ENCODE data around the gene TNFRSF11A. TPM values are rescaled to one million over a fixed set of nuclear protein-coding genes. Genes with fewer than 3 reads are reported as not detected.

Gene TNFRSF11A
- total RNA-seq, 1 donor = 1.1 TPM

- no peak overlapping the region for H3K4me3 ChIP-seq (ENCODE audit: low read depth, low read length)
- no peak for TF ChIP-seq CTCF (IDR thresholded peaks at IDR 0.05; ENCODE audit: insufficient read depth, low read length)
- no peak for DNase-seq (ENCODE audit: low read depth)
Measured at GRCh38 chr18:62394006-62394763, 69.1 kb downstream of the TNFRSF11A start.

GRCh38 chr18:62396381-62396780 is 71.3 kb downstream of the TNFRSF11A start:
- no peak for DNase-seq (ENCODE audit: low read depth)
- no peak for TF ChIP-seq CTCF (IDR thresholded peaks at IDR 0.05; ENCODE audit: insufficient read depth, low read length)
- no peak overlapping the region for H3K4me3 ChIP-seq (ENCODE audit: low read depth, low read length)

- no peak for DNase-seq (ENCODE audit: low read depth)
- H3K4me3 ChIP-seq (ENCODE audit: low read depth, low read length) = no peak overlapping the region
- no peak for TF ChIP-seq CTCF (IDR thresholded peaks at IDR 0.05; ENCODE audit: insufficient read depth, low read length)
Measured at GRCh38 chr18:62396967-62397366, 71.9 kb downstream of the TNFRSF11A start.

- no peak overlapping the region for H3K4me3 ChIP-seq (ENCODE audit: low read depth, low read length)
- DNase-seq (ENCODE audit: low read depth) = no peak
- TF ChIP-seq CTCF (IDR thresholded peaks at IDR 0.05; ENCODE audit: insufficient read depth, low read length) = no peak
Measured at GRCh38 chr18:62398291-62398690, 73.2 kb downstream of the TNFRSF11A start.

GRCh38 chr18:62399276-62399675 is 74.2 kb downstream of the TNFRSF11A start:
- no peak overlapping the region for H3K4me3 ChIP-seq (ENCODE audit: low read depth, low read length)
- no peak for TF ChIP-seq CTCF (IDR thresholded peaks at IDR 0.05; ENCODE audit: insufficient read depth, low read length)
- DNase-seq (ENCODE audit: low read depth) = no peak

GRCh38 chr18:62399781-62400308 is 74.7 kb downstream of the TNFRSF11A start:
- no peak for TF ChIP-seq CTCF (IDR thresholded peaks at IDR 0.05; ENCODE audit: insufficient read depth, low read length)
- no peak overlapping the region for H3K4me3 ChIP-seq (ENCODE audit: low read depth, low read length)
- no peak for DNase-seq (ENCODE audit: low read depth)
